Osteocyte (in vitro differentiated cells): Measurements from ENCODE around the gene RARS2. TPM values are rescaled to one million over a fixed set of nuclear protein-coding genes. Genes with fewer than 3 reads are reported as not detected.

Experiments used
- DNase-seq: peaks from one replicate; pipeline ENCODE4 v3.0.0; 2021; ENCODE audit warnings: mixed read lengths; ENCODE audit not compliant: unreplicated experiment; ENCODE audit errors: extremely low spot score
- H3K27ac Mint-ChIP-seq: one replicate; pipeline ENCODE4 v1.8.0; 2021; ENCODE audit warnings: mild to moderate bottlenecking, mixed read lengths; ENCODE audit not compliant: unreplicated experiment
- H3K27me3 Mint-ChIP-seq: one replicate; pipeline ENCODE4 v1.8.0; 2021; ENCODE audit warnings: mixed read lengths; ENCODE audit not compliant: unreplicated experiment
- H3K36me3 Mint-ChIP-seq: one replicate; pipeline ENCODE4 v1.8.0; 2021; ENCODE audit warnings: mixed read lengths; ENCODE audit not compliant: unreplicated experiment
- H3K4me1 Mint-ChIP-seq: one replicate; pipeline ENCODE4 v1.8.0; 2021; ENCODE audit warnings: mixed read lengths; ENCODE audit not compliant: unreplicated experiment
- H3K4me3 Mint-ChIP-seq: one replicate; pipeline ENCODE4 v1.8.0; 2021; ENCODE audit warnings: mild to moderate bottlenecking, moderate library complexity, mixed read lengths; ENCODE audit not compliant: unreplicated experiment
- H3K9me3 Mint-ChIP-seq: one replicate; pipeline ENCODE4 v1.8.0; 2021; ENCODE audit warnings: mixed read lengths; ENCODE audit not compliant: unreplicated experiment
- CTCF ChIP-seq: fragments of 200-600 bp; sonication (generic); IDR thresholded peaks from 2 replicates; pipeline ENCODE4 v1.5.0; 2021; ENCODE audit warnings: antibody characterized with exemption, mild to moderate bottlenecking, moderate library complexity
- total RNA-seq: library from RNA; stranded (reverse); gene quantifications from 2 replicates; pipeline ENCODE4 v1.2.1, GENCODE V29; 2021

RARS2 gene
- total RNA-seq, 1 donor from 2014 or later, result 40.1 TPM

- Mint-ChIP-seq H3K36me3 (peaks cover 54% of the 10 kb centered on the region), H3K4me1 (peaks cover 4% of the 10 kb centered on the region), H3K9me3 (peaks cover 4% of the 10 kb centered on the region), H3K27me3 (no peaks in the 10 kb centered on the region), H3K27ac (no peak overlapping the region), H3K4me3 (no peak overlapping the region)
- DNase-seq, result no peak
- TF ChIP-seq CTCF, result no peak
These were observed 45.9 kb downstream of the RARS2 start for GRCh38 chr6:87543696-87544473.

- H3K4me1 Mint-ChIP-seq, result peaks cover 4% of the 10 kb centered on the region
- no peaks in the 10 kb centered on the region for H3K27me3 Mint-ChIP-seq
- DNase-seq, result no peak
- H3K9me3 Mint-ChIP-seq, result peaks cover 4% of the 10 kb centered on the region
- TF ChIP-seq CTCF, result no peak
- H3K36me3 Mint-ChIP-seq, result peaks cover 51% of the 10 kb centered on the region
- H3K27ac Mint-ChIP-seq, result no peak overlapping the region
- no peak overlapping the region for H3K4me3 Mint-ChIP-seq
These were observed 48.0 kb downstream of the RARS2 start for GRCh38 chr6:87541744-87542143.

GRCh38 chr6:87541041-87541440 is 48.7 kb downstream of the RARS2 start:
- no peak overlapping the region for H3K27ac Mint-ChIP-seq
- no peaks in the 10 kb centered on the region for H3K27me3 Mint-ChIP-seq
- H3K4me3 Mint-ChIP-seq, result no peak overlapping the region
- TF ChIP-seq CTCF, result no peak
- peaks cover 50% of the 10 kb centered on the region for H3K36me3 Mint-ChIP-seq
- no peak for DNase-seq
- H3K9me3 Mint-ChIP-seq, result peaks cover 4% of the 10 kb centered on the region
- H3K4me1 Mint-ChIP-seq, result peaks cover 4% of the 10 kb centered on the region

GRCh38 chr6:87540539-87540938 is 49.2 kb downstream of the RARS2 start:
- Mint-ChIP-seq H3K9me3 (peaks cover 4% of the 10 kb centered on the region), H3K27ac (no peak overlapping the region), H3K4me1 (peaks cover 4% of the 10 kb centered on the region), H3K36me3 (peaks cover 49% of the 10 kb centered on the region), H3K27me3 (no peaks in the 10 kb centered on the region), H3K4me3 (no peak overlapping the region)
- no peak for TF ChIP-seq CTCF
- no peak for DNase-seq

GRCh38 chr6:87539554-87539953 is 50.2 kb downstream of the RARS2 start:
- TF ChIP-seq CTCF, result no peak
- Mint-ChIP-seq H3K9me3 (peaks cover 4% of the 10 kb centered on the region), H3K4me3 (no peak overlapping the region)

More at GRCh38 chr6:87539554-87539953, 50.2 kb downstream of the RARS2 start:
- DNase-seq, result no peak
- no peaks in the 10 kb centered on the region for H3K27me3 Mint-ChIP-seq
- H3K4me1 Mint-ChIP-seq, result peaks cover 4% of the 10 kb centered on the region
- peaks cover 48% of the 10 kb centered on the region for H3K36me3 Mint-ChIP-seq
- no peak overlapping the region for H3K27ac Mint-ChIP-seq
